ENCODE measurements around the gene FAM53A.

DNA sequence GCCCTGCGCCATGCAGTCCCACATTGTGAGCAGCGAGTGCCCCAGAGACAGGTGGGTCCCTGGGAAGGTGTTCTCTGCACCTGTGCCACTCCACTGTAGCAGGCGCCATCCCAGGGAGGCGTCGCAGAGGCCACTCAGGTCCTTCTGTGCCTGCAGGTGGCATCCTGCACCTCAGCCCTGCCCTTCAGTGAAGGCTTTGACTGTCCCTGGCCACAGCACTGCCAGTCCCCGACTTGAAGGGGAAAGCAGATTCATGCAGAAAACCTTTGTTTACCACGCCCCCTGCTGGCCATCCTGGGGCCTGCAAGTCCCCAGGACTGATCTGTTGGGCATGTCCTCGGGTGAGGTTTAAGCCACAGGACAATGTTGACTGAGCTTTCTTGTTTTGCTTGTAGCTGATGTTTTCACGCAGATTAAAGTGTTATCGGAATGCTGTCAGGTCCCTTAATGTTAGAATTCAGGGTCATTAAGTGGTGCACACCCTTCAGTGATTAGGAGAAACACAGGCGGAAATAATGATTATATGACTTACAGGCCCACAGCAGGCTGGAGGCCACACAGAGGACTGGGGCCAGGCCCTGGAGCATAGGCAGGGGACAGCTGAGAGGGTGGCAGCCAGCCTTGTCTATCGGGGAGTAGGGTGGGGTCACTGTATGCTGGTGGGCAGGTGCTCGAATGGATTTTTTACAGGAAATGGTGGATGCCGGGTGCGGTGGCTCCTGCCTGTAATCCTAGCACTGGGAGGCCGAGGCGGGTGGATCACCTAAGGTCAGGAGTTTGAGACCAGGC is 42.2 kb upstream of the FAM53A start:
- TF ChIP-seq POLR2A (IDR thresholded peaks at IDR 0.05; ENCODE audit: low read length) (no peak), GATA1 (IDR thresholded peaks at IDR 0.05; ENCODE audit: low read depth, low read length) (no peak)

All from erythroblast (primary cell).